GM15510 (cell line): Measurements from ENCODE around the gene HP1BP3.

Source experiments
- POLR2A ChIP-seq: IDR thresholded peaks from 3 replicates; pipeline ENCODE4 v1.6.1; 2011; ENCODE audit warnings: borderline replicate concordance; ENCODE audit not compliant: insufficient read length; ENCODE audit errors: extremely low read depth

The HP1BP3 gene

GRCh38 chr1:20711285-20712214, 75.6 kb downstream of the HP1BP3 start:
- TF ChIP-seq POLR2A = no peak

- no peak for TF ChIP-seq POLR2A
These were observed 76.4 kb downstream of the HP1BP3 start for GRCh38 chr1:20710469-20711284.

GRCh38 chr1:20709868-20710267, 77.2 kb downstream of the HP1BP3 start:
- TF ChIP-seq POLR2A = no peak

GRCh38 chr1:20708891-20709290, 78.2 kb downstream of the HP1BP3 start:
- TF ChIP-seq POLR2A = no peak

- TF ChIP-seq POLR2A = no peak
These were observed 79.0 kb downstream of the HP1BP3 start for GRCh38 chr1:20708057-20708456.

- TF ChIP-seq POLR2A = no peak
These were observed 80.3 kb downstream of the HP1BP3 start for GRCh38 chr1:20706841-20707240.

GRCh38 chr1:20705203-20705755, 81.8 kb downstream of the HP1BP3 start:
- TF ChIP-seq POLR2A = no peak

GRCh38 chr1:20704390-20705202, 82.5 kb downstream of the HP1BP3 start:
- no peak for TF ChIP-seq POLR2A

- no peak for TF ChIP-seq POLR2A
These were observed 83.9 kb downstream of the HP1BP3 start for GRCh38 chr1:20703124-20703756.

- TF ChIP-seq POLR2A = no peak
These were observed 84.7 kb downstream of the HP1BP3 start for GRCh38 chr1:20702416-20702815.

GRCh38 chr1:20701847-20702246, 85.3 kb downstream of the HP1BP3 start:
- no peak for TF ChIP-seq POLR2A

- no peak for TF ChIP-seq POLR2A
These were observed 85.7 kb downstream of the HP1BP3 start for GRCh38 chr1:20701446-20701845.

GRCh38 chr1:20700636-20701215, 86.4 kb downstream of the HP1BP3 start:
- no peak for TF ChIP-seq POLR2A

- TF ChIP-seq POLR2A = no peak
These were observed 87.5 kb downstream of the HP1BP3 start for GRCh38 chr1:20699558-20699957.
